Transverse colon (tissue), 4 donors: ENCODE measurements around the gene EPB41L1.

Source experiments
- POLR2AphosphoS5 ChIP-seq, 3 donors: sonication (generic); formaldehyde crosslinking; IDR thresholded peaks; one replicate each; pipeline ENCODE4 v1.6.1; 2016; ENCODE audit warnings: antibody characterized with exemption in 3 of 3
- TF ChIP-seq, protein P1 (sequence below), 5 experiments: fragments of 200-600 bp in 3 of 5; fragments of 450-650 bp in 2 of 5; sonication (generic) in 3 of 5; IDR thresholded peaks; 1 replicate in 2 of 5; 2 replicates in 3 of 5; pipeline ENCODE4 v1.5.1; 2016 to 2017; ENCODE audit warnings: antibody characterized with exemption in 5 of 5, inconsistent platforms in 3 of 5, mild to moderate bottlenecking in 2 of 5, moderate library complexity in 1 of 5

- TF ChIP-seq, protein P1, sequence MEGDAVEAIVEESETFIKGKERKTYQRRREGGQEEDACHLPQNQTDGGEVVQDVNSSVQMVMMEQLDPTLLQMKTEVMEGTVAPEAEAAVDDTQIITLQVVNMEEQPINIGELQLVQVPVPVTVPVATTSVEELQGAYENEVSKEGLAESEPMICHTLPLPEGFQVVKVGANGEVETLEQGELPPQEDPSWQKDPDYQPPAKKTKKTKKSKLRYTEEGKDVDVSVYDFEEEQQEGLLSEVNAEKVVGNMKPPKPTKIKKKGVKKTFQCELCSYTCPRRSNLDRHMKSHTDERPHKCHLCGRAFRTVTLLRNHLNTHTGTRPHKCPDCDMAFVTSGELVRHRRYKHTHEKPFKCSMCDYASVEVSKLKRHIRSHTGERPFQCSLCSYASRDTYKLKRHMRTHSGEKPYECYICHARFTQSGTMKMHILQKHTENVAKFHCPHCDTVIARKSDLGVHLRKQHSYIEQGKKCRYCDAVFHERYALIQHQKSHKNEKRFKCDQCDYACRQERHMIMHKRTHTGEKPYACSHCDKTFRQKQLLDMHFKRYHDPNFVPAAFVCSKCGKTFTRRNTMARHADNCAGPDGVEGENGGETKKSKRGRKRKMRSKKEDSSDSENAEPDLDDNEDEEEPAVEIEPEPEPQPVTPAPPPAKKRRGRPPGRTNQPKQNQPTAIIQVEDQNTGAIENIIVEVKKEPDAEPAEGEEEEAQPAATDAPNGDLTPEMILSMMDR (IDR thresholded peaks at IDR 0.05), result no peak
- no peak for TF ChIP-seq POLR2AphosphoS5 (IDR thresholded peaks at IDR 0.05)
Measured at GRCh38 chr20:36113566-36114250, 40.8 kb upstream of the EPB41L1 start.
